CD4-positive, alpha-beta T cell treated with Interleukin-10 for 1 hour (primary cell): ENCODE results near the gene ARFGEF3.
"Not testable (repeated sequence)": the region's sequence is repeated elsewhere in the genome, so short reads cannot be mapped to it uniquely, and the experiment has no call there.

Experiments used
- DNase-seq: peaks from one replicate; pipeline ENCODE4 v3.0.0-alpha.2; 2020

Gene ARFGEF3

DNA sequence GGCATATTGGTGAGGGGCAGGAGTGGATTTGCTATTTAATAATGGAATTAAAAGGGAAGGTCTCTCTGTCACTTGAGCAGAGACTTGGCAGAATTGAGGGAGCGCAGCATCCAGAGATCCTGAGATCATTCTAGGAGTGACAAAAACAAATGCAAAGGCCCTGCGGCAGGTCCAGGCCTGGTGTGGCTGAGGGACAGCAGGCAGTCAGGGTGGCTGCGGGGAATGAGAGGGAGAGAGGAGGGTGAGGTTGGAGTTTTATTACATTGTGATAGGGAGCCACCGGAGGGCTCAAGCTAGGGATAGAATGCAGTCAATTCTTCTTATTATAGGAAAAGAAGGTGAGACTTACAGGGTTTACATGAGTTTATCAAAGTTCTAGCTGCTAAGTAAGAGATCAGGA, 116.1 kb downstream of the ARFGEF3 start:
- no peak for DNase-seq

DNA sequence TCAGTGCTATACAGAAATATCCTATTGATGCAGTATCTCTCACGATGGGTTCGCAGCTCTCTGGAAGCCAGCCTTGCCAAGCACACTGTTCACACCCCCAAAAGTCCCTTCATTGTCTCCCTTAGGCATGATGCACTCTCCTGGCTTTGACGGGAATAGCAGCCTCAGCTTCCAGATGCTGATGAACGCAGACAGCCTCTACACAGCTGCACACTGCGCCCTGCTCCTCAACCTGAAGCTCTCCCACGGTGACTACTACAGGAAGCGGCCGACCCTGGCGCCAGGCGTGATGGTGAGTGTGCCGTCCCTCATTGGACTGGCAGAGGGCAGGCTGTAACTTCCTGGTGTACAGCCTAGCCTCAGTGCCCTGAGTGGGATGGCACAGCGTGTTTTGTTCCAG, 116.6 kb downstream of the ARFGEF3 start:
- DNase-seq = no peak

DNA sequence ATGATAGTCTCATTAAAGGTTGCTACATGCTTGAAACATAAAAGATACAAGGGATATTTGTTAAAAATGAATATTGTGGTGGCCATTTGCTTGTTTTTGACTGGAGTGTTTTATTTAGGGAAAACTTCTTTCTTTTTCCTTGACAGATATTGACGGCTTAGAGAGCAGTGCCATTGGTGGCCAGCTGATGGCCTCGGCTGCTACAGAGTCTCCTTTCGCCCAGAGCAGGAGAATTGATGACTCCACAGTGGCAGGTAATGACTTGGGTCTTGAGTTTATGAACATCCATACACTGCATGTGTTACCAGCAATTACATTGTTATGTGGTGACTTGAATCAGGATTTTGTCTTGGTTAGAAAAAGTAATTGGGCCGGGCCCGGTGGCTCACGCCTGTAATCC, 124.1 kb downstream of the ARFGEF3 start:
- DNase-seq = no peak

DNA sequence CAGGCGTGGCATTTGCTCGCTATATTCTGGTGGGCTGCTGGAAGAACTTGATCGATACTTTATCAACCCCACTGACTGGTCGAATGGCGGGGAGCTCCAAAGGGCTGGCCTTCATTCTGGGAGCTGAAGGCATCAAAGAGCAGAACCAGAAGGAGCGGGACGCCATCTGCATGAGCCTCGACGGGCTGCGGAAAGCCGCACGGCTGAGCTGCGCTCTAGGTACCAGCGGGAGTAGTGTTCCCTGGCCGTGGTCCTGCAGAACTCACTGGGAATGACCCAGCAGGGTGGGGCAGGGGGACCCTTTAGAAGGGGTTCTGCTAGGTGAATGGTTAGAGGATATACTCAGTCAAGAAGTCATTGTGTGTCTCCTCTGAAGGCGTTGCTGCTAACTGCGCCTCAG, 125.0 kb downstream of the ARFGEF3 start:
- DNase-seq = no peak

DNA sequence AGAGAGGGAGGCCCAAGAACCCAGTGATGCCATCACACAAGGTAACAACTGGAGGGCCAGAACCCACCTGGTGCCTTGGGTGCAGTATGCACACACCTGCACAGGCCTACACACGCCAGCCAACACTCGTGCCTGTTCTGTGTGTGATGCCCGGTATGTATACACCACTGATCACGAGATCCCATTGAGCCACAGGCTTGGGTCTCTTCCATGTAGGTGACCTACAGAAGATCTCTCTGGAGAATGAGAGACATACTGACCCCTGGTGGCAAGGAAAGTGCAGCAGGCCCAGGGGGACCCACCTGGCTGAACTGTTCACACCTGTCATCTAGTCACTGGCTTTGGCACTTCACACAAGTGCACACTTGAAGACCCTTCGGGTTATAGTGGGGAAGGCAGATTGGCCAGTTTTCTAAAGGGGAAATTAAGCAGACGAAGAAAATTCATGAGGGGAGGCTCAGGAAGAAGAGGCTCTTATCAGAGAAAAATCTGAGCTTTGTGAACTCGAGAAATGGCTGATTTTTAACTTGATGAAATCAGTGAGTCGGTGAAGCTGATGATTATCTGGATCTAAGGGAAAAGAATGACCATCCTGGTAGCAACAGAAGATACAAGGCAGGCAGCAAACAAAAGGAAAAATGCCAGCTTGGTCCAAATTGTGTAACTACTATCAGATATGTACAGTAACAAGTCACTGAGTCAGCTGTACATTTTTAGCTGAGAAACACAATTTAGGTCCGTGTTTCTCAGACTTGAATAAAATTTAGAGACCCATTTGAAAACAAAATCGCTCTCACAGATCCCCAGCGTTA, 125.6 kb downstream of the ARFGEF3 start:
- peak; percentile 55 for DNase-seq

DNA sequence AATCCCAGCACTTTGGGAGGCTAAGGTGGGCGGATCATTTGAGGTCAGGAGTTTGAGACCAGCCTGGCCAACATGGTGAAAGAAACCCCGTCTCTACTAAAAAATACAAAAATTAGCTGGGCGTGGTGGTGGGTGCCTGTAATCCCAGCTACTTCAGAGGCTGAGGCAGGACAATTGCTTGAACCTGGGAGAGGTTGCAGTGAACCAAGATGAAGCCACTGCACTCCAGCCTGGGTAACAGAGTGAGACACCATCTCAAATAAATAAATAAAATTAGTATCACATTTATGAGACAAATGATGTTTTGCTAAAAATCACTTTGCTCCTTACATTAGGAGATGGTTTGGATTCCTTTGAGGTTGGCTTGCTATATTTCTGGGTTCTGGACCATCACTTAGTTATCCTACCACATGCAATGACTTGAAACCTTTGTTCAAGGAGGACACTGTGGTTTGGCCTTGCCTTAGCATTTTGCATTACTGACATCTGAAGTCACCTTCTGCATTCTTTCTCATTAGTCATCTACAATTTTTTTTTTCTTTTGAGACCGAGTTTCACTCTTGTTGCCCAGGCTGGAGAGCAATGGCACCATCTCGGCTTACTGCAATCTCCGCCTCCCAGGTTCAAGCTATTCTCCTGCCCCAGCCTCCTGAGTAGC, 126.8 kb downstream of the ARFGEF3 start:
- DNase-seq = not testable (repeated sequence)

DNA sequence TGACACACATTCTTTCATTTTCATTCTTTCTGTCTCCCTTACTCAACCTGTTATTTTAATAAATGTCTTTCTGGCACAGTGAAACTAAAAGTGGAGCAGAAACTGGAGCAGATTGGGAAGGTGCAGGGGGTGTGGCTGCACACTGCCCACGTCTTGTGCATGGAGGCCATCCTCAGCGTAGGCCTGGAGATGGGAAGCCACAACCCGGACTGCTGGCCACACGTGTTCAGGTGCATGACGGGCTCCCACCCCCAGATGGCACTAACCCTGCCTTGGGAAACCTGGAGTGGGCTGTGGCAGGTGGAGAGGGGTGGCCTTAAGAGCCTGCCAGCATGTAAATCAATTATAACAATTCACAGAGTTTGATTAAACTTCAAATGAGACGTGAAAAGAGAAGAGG, 128.0 kb downstream of the ARFGEF3 start:
- no peak for DNase-seq

DNA sequence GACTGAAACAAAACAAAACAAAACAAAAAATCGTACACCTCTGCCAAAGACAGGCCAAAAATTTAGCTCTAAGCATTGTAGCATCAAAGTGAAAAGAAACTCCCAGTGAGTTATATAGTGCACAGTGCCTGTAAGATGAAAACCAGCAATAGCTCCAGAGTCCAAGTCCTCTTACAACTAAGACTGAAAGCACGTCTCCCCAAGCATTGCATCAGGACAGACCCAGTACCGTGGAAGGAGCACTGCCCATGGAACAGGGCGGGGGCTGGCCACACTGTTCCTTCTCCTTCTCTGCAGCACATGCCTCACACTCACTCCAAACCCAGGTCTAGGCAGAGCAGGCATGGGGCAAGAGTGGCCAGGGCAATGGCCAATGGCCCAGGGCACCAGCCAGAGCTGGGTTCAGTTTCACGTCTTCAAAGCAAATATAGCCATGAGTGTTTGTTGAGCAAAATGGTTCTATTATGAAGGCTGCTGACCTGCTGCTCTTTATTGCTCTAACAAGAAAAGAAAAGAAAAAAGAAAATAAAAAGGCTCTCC, 128.8 kb downstream of the ARFGEF3 start:
- no peak for DNase-seq

DNA sequence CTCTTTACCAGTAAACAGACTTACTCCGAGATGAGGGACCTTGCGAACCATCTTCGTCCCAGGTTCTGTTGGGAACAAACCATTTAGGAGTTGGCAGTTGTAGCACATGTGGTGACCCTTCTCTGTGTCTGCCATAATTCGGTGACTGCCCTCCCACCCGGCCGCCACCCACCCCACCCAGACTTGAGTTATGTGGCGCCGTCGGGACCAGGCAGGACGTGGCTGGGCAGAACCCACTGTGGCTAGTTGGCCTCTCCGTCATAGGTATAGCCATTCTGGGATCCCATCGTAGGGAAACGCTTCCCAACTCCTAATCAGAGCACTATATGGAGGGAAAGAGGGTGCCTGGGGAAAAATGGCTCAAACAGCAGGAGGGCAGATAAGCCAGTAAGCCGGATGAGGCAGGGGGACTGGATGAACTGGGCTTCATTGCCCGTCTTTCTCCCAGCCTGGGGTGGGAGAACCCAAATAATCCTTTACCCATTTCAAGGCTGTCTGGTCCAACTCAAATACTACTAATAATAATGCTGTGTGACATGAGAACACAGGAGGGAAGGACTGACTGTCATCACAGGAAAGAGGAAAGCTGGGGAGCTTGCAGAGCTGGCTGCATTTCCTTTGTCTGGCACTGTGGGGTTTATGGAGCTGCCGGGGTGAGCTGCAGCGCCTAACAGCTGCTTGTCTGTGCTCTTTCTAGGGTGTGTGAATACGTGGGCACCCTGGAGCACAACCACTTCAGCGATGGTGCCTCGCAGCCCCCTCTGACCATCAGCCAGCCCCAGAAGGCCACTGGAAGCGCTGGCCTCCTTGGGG, 129.5 kb downstream of the ARFGEF3 start:
- no peak for DNase-seq

DNA sequence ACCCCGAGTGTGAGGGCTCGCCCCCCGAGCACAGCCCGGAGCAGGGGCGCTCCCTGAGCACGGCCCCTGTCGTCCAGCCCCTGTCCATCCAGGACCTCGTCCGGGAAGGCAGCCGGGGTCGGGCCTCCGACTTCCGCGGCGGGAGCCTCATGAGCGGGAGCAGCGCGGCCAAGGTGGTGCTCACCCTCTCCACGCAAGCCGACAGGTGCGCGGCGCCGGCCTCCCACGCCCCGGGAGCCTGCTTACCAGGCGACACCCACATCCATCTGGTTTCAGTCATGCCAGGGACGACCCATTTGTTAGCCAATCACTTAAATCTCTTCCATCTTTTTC, 130.1 kb downstream of the ARFGEF3 start:
- DNase-seq = no peak

DNA sequence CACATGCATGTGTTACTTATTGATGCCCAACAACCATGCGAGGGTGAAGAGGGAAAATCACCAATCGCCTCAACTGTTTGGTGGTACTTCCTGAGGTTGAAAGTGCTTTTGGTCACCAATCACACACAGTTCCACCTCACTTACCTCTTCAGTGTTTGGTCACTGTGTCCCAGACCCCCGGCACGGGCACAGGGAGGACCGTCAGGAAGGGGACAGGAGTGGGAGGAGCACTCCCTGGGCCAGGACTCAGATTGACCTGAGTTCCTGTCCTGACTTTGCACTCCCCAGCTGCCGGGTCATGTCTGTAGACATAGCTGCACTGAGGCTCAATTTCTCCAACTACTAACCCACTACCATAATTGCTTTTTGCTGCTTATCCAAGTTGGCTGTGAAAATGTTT, 130.7 kb downstream of the ARFGEF3 start:
- DNase-seq = no peak

DNA sequence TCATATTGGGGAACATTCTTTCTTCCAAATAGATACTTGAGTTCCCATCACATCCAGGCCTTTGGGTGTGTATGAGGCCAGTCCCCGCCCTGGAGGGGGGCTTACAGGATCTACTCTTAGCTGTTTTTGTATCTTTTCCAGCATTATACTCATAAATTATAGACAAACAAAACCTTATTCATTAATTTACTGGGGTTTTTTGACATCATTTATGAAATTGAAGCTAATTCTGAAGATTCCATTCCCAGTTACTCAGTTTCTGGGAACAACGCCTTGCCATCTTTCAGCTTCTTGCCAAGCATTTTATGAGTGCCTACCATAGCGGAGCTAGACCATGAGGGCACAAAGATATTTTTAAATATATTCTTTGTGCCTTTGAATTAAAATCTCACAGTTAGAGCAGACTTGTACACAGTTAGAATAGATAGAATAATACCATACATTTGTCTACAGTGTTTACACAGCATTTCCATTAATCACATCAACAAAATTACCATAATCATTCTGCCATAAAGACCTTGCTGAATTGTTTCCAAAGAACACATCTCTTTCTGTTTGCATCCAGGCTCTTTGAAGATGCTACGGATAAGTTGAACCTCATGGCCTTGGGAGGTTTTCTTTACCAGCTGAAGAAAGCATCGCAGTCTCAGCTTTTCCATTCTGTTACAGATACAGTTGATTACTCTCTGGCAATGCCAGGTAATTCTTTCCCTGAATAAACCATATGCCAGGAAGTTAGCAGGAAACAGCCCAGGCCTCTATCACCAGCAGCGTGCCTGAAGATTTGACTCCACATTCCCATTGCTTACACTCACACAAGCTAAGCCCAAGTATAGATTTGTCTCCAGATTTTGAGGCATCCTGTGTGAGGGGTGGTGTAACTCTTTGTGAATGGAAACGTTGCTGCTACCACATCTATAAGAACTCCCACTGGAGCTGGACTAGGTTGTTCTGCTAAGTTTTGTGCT, 132.0 kb downstream of the ARFGEF3 start:
- DNase-seq = no peak

DNA sequence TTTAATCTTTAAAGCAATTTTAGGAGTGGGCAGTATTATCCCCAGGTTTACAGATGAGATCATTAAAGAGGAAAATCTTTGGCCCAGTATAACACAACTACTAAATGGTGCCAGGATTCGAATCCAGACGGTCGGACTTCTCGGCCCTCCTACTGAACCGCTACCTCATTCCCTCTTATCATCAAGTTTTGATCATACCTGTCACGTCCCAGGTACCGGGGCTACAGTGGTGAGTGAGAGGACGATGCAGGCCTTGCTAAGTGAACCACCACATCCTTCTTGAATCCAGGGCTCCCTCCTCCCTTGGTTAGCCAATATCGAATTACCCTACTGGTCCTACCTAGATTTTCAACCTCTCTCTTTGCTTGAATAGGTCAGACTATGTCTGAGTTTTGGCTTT, 134.6 kb downstream of the ARFGEF3 start:
- DNase-seq = no peak

DNA sequence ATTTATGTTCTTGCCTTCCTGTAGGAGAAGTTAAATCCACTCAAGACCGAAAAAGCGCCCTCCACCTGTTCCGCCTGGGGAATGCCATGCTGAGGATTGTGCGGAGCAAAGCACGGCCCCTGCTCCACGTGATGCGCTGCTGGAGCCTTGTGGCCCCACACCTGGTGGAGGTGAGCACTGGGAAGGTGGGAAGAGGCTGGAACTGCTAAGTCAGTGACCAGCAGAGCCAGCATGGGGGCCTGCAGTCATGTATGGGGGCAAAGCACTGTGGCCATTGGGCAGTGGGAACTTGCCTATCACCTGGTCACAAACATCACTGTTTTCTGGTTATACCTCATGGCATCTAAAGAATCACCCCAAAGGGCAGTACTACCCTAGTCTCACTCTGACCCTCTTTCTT, 135.0 kb downstream of the ARFGEF3 start:
- no peak for DNase-seq

DNA sequence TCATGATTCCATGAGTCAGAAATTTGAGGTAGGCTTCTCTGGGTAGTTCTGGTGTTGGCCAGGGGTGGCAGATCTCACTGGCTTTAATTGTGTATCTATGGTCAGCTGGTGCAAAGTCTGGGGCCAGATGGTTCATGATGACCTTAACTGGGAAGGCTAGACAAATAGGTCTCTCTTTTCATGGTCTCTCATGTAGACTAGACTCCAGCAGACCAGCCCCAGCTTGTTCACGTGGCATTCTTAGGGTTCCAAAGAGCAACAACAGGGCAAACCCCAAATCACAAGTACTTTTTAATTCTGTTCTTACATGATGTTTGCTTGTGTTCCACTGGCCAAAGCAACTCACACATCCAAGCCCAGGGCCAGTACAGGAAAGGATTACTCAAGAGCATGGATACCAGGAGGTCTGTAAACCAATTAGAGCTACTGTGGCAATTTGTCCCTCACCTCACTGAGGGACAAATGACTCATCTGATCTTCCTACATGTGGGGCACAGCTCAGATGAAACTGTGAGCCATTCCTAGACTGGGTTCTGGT, 136.1 kb downstream of the ARFGEF3 start:
- DNase-seq = no peak

DNA sequence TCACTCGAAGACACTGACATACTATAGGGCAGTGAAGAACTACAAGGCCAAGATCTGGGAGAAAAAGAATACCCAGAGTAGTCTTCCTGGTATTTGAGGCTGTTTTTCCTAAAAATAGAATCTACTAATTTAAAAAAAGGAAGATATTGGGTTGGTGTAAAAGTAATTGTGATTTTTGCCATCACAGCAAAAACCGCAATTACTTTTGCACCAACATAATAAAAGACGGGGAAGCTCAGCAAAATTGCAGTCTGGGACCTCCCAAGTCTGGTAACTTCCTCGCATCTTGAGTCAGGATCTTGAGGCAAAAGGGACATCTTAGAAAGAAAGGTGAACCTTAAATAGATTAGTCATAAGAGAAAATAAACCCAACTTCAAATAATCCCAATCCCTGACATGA, 138.7 kb downstream of the ARFGEF3 start:
- no peak for DNase-seq

DNA sequence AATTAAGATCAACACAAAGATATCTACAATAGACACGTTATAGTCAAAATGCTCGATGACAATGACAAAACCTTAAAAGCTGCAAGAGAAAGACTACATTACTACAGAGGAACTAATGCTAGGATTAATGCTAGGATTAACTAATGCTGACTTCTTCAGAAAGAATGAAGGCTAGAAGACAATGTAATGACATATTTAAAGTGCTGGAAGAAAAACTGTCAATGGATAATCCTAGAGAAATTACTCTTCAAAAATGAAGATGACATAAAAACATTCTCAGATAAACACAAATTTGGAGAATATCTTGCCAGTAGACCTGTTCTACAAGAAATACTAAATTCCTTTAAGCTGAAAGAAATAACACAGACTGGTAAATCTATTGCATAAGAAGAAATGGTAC, 140.8 kb downstream of the ARFGEF3 start:
- no peak for DNase-seq

DNA sequence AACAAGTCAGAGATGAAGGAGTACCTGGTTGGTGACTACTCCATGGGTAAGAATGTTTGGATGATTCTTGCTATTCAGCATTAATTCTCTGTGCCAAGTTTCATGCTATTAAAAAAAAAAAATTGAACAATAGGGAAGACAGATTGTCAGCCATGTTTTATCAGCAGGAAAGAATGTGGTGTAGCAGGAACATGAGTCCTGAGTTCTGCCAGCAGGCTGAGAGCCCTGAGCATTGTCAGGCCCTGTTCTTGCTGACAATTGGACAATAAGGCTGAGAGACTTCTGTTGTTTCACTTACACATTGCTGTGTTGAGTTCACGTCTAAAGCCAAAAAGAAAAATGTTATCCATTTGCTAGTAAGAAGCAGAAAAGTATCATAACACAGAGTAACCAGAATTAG, 145.6 kb downstream of the ARFGEF3 start:
- DNase-seq = no peak

DNA sequence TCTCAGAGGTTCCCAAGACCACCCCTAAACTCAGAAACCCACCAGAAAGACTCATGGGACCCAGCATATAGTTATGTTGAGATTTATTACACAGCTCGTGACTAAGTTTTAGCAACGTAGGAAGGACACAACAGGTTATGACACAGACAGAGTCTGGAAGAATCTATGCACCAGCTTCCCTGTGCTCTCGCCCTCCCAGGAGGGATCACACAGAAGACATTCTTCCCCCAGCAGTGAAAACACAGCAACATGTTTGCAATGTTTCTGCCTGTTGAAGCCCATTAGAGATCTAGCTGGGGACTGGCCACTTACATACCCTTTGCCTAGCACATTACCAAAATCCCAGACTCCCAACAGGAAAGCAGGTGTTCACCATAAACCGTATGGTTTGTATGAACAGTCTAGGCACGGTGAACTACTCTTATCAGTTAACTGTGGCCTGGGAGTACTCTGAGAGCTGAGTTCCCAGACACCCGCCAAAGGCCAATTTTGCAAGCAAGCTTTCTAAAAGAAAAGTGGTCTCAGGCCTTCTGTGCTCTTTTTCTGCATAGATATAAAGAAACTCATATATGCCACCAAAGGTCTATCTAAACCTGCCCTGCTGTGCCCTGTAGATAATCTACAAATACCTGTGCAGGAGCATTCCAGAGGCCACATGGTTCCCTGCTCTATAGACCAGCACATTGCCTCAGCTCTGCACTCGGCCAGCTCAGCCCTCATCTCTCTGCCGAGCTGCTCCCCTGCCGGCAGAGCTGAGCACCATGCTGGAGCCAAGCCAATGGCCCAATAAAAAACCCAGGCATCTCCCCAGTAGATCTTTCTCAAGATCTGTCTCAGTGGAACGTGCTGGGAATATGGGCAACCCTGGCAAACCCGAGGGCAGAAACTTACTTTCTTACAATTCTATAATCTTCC, 146.3 kb downstream of the ARFGEF3 start:
- no peak for DNase-seq

DNA sequence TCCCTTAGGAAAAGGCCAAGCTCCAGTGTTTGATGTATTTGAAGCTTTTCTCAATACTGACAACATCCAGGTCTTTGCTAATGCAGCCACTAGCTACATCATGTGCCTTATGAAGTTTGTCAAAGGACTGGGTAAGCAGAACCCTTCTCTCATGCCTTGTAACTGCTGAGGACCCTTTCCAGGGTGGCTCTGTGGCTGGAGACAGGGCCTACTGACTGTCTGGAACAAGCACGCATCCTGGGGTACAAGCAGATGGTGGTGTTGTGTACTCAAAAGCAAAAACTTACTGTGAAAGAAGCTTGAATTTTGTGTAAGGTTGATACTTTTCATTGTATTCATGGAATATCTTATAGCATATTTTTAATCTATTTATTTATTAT, 147.0 kb downstream of the ARFGEF3 start:
- no peak for DNase-seq

DNA sequence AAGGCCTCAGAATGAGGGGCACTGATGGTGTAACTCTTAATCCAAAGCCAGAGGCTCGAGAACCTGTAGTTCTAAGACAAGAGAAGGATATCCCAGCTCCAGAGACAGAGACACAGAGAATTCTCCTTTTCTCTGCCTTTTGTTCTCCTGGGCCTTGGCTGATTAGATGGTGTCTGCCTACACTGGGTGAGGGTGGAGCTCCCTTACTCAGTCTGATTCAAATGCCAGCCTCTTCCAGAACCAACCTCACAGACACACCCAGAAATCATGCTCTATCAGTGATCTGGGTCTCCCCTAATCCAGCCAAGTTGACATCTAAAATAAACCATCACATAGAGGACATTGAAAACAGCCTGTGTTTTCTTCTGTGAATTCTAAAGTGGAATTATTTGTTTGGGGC, 148.0 kb downstream of the ARFGEF3 start:
- DNase-seq = no peak
